ENCODE results near the gene PROX1.

DNA sequence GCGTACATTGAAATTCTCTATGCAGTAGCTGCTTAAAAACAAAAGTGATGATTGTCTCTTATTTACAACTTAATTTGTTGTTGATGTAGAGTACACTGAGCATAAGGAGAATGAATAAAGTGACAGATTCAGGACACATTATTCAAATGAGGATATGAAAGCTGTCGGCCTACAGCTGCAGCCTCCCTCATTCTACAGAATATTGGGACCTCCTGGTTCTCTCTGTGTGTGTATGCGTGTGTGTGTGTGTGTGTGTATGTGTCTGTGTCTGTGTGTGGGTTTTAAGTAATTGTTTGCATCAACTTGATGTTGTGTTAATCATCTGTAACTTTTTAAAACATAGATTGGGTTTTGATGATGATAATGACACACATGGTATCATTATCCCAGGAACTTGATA, 17.9 kb downstream of the PROX1 start:
- TF ChIP-seq EZH2 (IDR thresholded peaks at IDR 0.05; ENCODE audit: borderline replicate concordance, low read depth, low read length, severe bottlenecking), result no peak
- TF ChIP-seq, protein P1, sequence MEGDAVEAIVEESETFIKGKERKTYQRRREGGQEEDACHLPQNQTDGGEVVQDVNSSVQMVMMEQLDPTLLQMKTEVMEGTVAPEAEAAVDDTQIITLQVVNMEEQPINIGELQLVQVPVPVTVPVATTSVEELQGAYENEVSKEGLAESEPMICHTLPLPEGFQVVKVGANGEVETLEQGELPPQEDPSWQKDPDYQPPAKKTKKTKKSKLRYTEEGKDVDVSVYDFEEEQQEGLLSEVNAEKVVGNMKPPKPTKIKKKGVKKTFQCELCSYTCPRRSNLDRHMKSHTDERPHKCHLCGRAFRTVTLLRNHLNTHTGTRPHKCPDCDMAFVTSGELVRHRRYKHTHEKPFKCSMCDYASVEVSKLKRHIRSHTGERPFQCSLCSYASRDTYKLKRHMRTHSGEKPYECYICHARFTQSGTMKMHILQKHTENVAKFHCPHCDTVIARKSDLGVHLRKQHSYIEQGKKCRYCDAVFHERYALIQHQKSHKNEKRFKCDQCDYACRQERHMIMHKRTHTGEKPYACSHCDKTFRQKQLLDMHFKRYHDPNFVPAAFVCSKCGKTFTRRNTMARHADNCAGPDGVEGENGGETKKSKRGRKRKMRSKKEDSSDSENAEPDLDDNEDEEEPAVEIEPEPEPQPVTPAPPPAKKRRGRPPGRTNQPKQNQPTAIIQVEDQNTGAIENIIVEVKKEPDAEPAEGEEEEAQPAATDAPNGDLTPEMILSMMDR (IDR thresholded peaks at IDR 0.05; ENCODE audit: borderline replicate concordance, extremely low read depth, low read length, poor library complexity, severe bottlenecking), result no peak

Measured in DND-41 (cell line).